Central memory CD4-positive, alpha-beta T cell (primary cell): ENCODE results near the gene AVPR2.

ENCODE experiments used
- DNase-seq: peaks from one replicate; pipeline ENCODE4 v3.0.0; 2022

The AVPR2 gene

GRCh38 chrX:153886915-153887314 is 17.6 kb upstream of the AVPR2 start:
- DNase-seq = no peak

GRCh38 chrX:153887385-153887784 is 17.1 kb upstream of the AVPR2 start:
- no peak for DNase-seq

GRCh38 chrX:153888344-153888743 is 16.1 kb upstream of the AVPR2 start:
- DNase-seq = no peak

DNA sequence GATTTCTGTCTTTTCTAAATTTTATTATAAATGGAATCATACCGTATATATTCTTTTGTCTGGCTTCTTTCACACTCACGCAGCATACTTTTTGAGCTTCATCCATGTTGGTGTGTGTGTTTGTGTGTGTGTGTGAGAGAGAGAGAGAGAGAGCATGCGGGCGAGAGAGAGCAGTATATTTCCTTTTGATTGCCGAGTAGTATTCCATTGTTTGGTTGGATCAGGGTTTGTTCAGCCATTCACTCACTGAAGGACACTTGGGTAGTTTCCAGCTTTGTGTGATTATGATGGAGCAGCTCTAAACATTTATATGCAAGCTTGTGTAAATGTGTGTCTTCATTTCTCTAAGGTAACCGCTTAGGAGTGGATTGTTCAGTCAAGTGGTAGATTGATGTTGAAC is 15.3 kb upstream of the AVPR2 start:
- DNase-seq = no peak

- no peak for DNase-seq
Measured at GRCh38 chrX:153897899-153898298, 6.6 kb upstream of the AVPR2 start.

DNA sequence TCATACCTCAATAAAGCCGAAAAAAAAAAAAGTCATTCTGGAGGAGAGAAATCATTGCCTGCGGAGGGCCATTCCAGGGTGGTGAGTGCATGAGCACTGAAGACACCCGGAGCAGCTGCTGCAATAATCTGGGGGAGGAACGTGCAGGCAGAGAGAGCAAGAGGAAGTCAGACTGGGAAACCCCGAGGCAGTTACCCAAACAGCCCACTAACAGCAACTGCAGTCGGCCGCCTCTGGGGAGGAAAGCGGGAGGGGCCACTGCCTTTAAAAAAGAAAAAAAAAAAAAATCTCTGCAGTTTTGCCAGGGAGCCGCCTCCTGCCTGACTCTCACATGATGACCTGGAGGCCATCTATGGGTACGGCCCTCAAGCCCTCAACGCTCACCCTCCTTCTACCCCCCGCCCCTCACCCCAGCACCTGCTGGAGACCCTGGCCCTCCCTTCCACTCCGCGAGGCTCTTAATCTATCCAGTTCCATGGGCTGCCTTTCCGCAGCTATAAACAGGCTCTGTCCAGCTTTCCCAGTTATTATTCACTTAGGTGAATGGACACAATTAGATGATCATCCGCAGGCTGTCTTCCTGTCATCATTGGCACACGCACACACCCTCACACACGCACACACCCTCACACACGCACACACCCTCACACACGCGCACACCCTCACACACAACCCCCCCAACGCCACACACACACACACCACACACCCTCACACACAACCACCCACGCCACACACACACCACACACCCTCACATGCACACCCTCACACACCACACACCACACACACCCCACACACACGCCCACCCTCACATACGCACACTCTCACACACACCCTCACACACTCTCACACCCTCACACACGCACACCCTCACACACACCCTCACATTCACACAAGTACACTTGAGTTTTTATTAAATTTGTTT is 3.4 kb upstream of the AVPR2 start:
- peak; percentile 63 for DNase-seq

GRCh38 chrX:153901753-153902140 is 2.7 kb upstream of the AVPR2 start:
- DNase-seq = no peak

- no peak for DNase-seq
Measured at GRCh38 chrX:153902385-153902784, 2.1 kb upstream of the AVPR2 start.

DNA sequence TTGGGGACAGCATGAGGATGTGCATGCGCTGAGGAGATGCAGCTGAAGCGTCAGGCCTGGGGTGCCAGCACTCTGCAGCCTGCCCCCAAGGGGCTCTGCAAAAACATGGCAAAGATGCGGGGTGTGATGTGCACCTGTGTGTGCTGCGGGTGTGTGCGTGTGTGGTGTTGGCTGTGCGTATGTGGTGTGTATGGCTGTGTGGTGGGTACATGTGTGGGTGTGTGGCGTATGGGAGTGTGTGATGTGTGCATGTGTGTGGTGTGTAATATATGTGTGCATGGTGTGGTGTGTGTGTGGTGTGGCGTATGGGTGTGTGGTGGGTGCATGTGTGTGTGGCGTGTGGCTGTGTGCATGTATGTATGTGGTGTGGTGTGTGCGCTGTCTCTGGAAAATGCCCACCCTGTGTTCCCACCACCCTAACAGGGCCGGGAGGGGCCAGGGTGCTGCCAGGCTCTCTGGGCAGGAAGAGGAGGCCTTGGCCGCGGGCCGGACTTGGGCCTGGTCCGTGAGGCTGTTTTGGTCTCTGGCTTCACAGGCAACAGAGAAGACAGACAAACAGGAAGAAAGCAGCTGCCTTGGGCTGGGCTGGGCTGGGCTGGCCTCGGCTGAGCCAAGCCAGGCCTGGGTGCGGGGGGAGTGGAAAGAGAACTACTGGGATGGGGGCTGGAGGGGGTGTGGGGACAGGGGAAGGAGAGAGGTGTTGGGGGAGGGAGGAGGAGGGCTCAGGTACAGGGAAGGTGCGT is 1.1 kb upstream of the AVPR2 start:
- DNase-seq = no peak

- DNase-seq = no peak
Measured at GRCh38 chrX:153905481-153906095, 1.1 kb downstream of the AVPR2 start.

DNA sequence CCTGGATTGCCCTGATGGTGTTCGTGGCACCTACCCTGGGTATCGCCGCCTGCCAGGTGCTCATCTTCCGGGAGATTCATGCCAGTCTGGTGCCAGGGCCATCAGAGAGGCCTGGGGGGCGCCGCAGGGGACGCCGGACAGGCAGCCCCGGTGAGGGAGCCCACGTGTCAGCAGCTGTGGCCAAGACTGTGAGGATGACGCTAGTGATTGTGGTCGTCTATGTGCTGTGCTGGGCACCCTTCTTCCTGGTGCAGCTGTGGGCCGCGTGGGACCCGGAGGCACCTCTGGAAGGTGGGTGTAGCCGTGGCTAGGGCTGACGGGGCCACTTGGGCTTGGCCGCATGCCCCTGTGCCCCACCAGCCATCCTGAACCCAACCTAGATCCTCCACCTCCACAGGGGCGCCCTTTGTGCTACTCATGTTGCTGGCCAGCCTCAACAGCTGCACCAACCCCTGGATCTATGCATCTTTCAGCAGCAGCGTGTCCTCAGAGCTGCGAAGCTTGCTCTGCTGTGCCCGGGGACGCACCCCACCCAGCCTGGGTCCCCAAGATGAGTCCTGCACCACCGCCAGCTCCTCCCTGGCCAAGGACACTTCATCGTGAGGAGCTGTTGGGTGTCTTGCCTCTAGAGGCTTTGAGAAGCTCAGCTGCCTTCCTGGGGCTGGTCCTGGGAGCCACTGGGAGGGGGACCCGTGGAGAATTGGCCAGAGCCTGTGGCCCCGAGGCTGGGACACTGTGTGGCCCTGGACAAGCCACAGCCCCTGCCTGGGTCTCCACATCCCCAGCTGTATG is 1.8 kb downstream of the AVPR2 start:
- no peak for DNase-seq

- no peak for DNase-seq
Measured at GRCh38 chrX:153907456-153907855, 3.0 kb downstream of the AVPR2 start.

DNA sequence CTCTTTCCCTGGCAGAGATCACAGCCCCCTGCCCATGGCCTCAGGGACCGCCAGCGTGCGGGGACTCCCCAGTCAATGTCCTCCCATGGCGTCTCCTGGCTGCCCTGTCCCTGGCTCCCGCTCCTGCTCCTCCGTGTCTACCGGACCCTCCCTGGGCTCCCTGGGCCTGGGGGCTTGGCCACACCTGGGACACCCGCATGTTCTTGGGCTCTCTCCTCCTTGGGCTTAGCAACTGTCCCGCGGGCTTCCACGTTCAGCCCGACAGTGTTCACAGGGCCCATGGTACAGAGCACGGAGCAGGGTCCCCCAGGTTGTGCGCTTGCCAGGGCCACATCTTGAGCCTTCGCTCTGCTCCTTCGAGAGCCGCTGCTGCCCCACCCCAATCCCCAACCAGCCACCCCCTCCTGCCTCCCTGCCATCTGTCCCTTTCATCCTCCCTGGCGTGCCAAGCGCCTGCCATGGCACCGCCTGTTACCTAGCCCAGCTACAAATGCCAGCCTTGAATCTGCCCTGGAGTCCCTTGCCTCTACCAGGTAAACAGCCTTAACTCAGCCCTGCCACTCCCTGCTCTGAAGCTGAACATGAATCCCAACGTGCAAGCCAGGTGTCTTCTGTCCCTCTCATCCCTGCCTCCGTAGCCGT is 3.9 kb downstream of the AVPR2 start:
- no peak for DNase-seq

- DNase-seq = no peak
Measured at GRCh38 chrX:153909024-153909979, 4.8 kb downstream of the AVPR2 start.

DNA sequence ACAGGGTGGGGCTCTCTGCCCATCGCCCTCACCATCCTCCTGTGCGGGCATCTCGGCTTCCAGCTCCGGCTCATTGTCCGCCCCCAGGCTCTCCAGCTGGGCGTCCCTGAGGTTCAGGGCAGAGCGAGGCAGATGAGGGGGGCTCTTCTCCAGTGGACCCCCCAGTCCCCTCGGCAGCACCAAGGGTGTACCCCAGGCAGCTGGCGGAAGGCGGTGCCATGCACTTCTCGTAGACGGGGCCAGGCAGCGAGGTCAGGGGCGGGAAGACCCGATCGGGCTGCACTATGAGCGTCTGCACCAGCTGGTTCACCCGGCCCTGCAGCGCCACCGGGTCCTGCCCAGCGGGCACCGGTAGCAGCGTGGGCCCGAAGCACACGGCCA is 5.5 kb downstream of the AVPR2 start:
- no peak for DNase-seq

DNA sequence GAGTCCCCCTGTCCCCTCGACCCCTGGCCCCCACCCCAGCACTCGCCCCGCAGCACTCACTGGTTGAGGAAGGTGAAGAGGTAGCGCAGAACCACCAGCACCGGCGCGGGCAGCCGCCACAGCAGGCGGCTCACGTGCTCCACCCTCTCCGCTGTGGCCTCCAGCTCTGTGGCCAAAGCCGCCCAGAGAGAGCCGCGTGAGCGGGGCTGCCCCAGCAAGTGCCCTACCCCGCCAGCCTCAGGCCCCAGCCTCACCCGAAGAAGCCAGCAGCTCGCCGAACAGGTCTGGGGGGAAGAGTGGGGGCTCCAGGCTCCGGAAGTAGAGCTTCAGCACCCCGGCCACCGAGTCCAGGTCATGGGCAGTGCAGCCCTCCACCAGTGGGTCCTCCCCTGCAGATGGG is 6.0 kb downstream of the AVPR2 start:
- no peak for DNase-seq

- DNase-seq = no peak
Measured at GRCh38 chrX:153911798-153912197, 7.3 kb downstream of the AVPR2 start.

- no peak for DNase-seq
Measured at GRCh38 chrX:153913211-153913610, 8.7 kb downstream of the AVPR2 start.

GRCh38 chrX:153913701-153914100 is 9.2 kb downstream of the AVPR2 start:
- DNase-seq = no peak

- DNase-seq = no peak
Measured at GRCh38 chrX:153917869-153918268, 13.4 kb downstream of the AVPR2 start.

DNA sequence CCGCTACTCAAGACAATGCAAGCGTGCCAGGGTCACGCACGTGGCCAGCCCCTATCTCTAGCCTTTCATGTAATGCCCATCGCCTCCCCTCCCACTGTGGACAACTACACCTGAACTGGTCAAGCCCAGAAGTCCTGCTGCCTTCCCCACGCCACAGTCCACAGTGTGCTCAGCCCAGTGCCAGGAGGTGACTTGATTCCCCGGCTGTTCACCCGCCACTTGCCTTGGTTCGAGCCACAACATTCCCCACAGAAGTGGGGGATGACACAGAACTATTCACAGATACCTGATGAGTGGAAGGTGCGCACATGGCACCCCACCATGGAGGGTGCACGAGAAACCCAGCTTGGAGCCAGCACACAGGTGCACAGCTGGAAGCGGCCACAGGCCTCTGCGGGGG is 14.8 kb downstream of the AVPR2 start:
- DNase-seq = no peak
